WERI-Rb-1 (cell line): ENCODE results near the gene PACS1.
A peak's percentile ranks its signal among the peaks of the same experiment; 100 is the strongest.

Source experiments
- DNase-seq: peaks from one replicate; pipeline ENCODE4 v3.0.0-alpha.2; 2020
- H3K27ac ChIP-seq: fragments of 250-450 bp; sonication (Bioruptor Pico); 2 replicates; pipeline ENCODE4 v1.5.1; 2020; ENCODE audit warnings: mild to moderate bottlenecking, moderate library complexity
- H3K27me3 ChIP-seq: fragments of 250-450 bp; sonication (Bioruptor Pico); 2 replicates; pipeline ENCODE4 v1.5.1; 2021; ENCODE audit warnings: mild to moderate bottlenecking, low read depth, moderate library complexity; ENCODE audit not compliant: insufficient read depth, severe bottlenecking
- H3K36me3 ChIP-seq: fragments of 250-450 bp; sonication (Bioruptor Pico); 2 replicates; pipeline ENCODE4 v1.5.1; 2020; ENCODE audit warnings: mild to moderate bottlenecking, moderate library complexity
- H3K4me3 ChIP-seq: 2 replicates; pipeline ENCODE4 v1.5.1; 2011; ENCODE audit warnings: low read depth, mild to moderate bottlenecking, control low read depth, low read length
- H3K9me3 ChIP-seq: fragments of 250-450 bp; sonication (Bioruptor Pico); 2 replicates; pipeline ENCODE4 v1.5.1; 2021; ENCODE audit warnings: mild to moderate bottlenecking, moderate library complexity; ENCODE audit not compliant: severe bottlenecking
- CTCF ChIP-seq: IDR thresholded peaks from 2 replicates; pipeline ENCODE4 v1.5.1; 2011; ENCODE audit warnings: low read depth, mild to moderate bottlenecking, control low read depth, inconsistent platforms, low read length

The PACS1 gene

GRCh38 chr11:66290330-66290621, 220.2 kb downstream of the PACS1 start:
- no peak for TF ChIP-seq CTCF
- Histone ChIP-seq H3K27ac (no peak overlapping the region), H3K36me3 (peaks cover 13% of the 10 kb centered on the region), H3K27me3 (no peaks in the 10 kb centered on the region), H3K4me3 (no peak overlapping the region), H3K9me3 (no peaks in the 10 kb centered on the region)
- DNase-seq, result no peak

- H3K27me3 ChIP-seq, result no peaks in the 10 kb centered on the region
- H3K36me3 ChIP-seq, result peaks cover 9% of the 10 kb centered on the region
- no peak overlapping the region for H3K27ac ChIP-seq
- no peak for DNase-seq
- H3K9me3 ChIP-seq, result no peaks in the 10 kb centered on the region
- peak overlapping the region; percentile 64 for H3K4me3 ChIP-seq
- TF ChIP-seq CTCF, result no peak
These were observed 221.2 kb downstream of the PACS1 start for GRCh38 chr11:66291303-66291705.

- DNase-seq, result no peak
- peaks cover 7% of the 10 kb centered on the region for H3K36me3 ChIP-seq
- H3K27ac ChIP-seq, result no peak within 1 kb of the TSS; the same call in 1 of the 2 replicates
- no peaks in the 10 kb centered on the region for H3K27me3 ChIP-seq
- no peaks in the 10 kb centered on the region for H3K9me3 ChIP-seq
- TF ChIP-seq CTCF, result no peak
- H3K4me3 ChIP-seq, result peak within 1 kb of the TSS; percentile 64
These were observed 221.9 kb downstream of the PACS1 start, which contains the start of gene TMEM151A for GRCh38 chr11:66291706-66292542. TSS of gene TMEM151A (plus strand) at chr11:66291894. CDS start at chr11:66292014, 120 bp downstream.

GRCh38 chr11:66292543-66293332, 222.7 kb downstream of the PACS1 start:
- H3K4me3 ChIP-seq, result peak overlapping the region; percentile 64
- no peaks in the 10 kb centered on the region for H3K9me3 ChIP-seq
- no peak overlapping the region for H3K27ac ChIP-seq
- peaks cover 5% of the 10 kb centered on the region for H3K36me3 ChIP-seq
- no peaks in the 10 kb centered on the region for H3K27me3 ChIP-seq
- no peak for DNase-seq
- no peak for TF ChIP-seq CTCF

GRCh38 chr11:66293352-66293751, 223.3 kb downstream of the PACS1 start:
- TF ChIP-seq CTCF, result no peak
- Histone ChIP-seq H3K9me3 (no peaks in the 10 kb centered on the region), H3K27me3 (no peaks in the 10 kb centered on the region), H3K27ac (no peak overlapping the region), H3K36me3 (peaks cover 5% of the 10 kb centered on the region), H3K4me3 (no peak overlapping the region)
- no peak for DNase-seq
